Kidney epithelial cell (primary cell): ENCODE results near the gene MYOM1. TPM values are rescaled to one million over a fixed set of nuclear protein-coding genes. Genes with fewer than 3 reads are reported as not detected.

ENCODE experiments used
- DNase-seq: peaks from one replicate; pipeline ENCODE4 v3.0.0-alpha.2; 2010; ENCODE audit warnings: low read depth
- H3K27me3 ChIP-seq: 2 replicates; pipeline ENCODE4 v1.6.0; 2011; ENCODE audit warnings: low read length; ENCODE audit not compliant: control insufficient read depth, insufficient read depth
- H3K36me3 ChIP-seq: 2 replicates; pipeline ENCODE4 v1.5.1; 2011; ENCODE audit warnings: low read length; ENCODE audit not compliant: control insufficient read depth, insufficient read depth
- H3K4me3 ChIP-seq: 2 replicates; pipeline ENCODE4 v1.5.1; 2011; ENCODE audit warnings: low read depth, mild to moderate bottlenecking, control low read depth, low read length
- CTCF ChIP-seq: IDR thresholded peaks from 2 replicates; pipeline ENCODE4 v1.5.1; 2011; ENCODE audit warnings: mild to moderate bottlenecking, moderate library complexity, low read length, control low read depth, inconsistent platforms; ENCODE audit not compliant: insufficient read depth, poor library complexity, severe bottlenecking
- total RNA-seq: library from RNA; depleted of rRNA; stranded (reverse); fragments of >200 nt; gene quantifications from 2 replicates; pipeline ENCODE4 v1.2.3, GENCODE V29; 2015

Gene MYOM1
- total RNA-seq, 1 donor from 2014 or later = 0.04 TPM

DNA sequence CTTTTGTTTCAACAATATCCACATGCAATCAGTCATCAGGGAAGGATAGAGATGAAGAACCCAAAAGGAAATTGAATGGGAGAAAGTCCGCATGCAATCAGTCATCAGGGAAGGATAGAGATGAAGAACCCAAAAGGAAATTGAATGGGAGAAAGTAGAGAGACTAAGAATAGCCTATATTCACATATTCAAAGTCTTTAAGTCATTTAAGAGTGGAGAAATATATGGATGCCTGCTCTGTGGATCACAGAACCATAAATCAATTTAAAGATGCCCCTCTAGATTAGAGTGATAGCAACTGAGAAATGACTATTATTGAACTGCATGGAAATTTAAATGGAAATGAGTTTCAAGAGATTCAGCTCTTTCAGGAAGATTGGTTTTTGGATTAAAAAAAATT lies 116.8 kb downstream of the MYOM1 start:
- no peak for TF ChIP-seq CTCF
- no peak for DNase-seq
- H3K36me3 ChIP-seq = no peaks in the 10 kb centered on the region
- no peaks in the 10 kb centered on the region for H3K27me3 ChIP-seq
- H3K4me3 ChIP-seq = no peak overlapping the region

DNA sequence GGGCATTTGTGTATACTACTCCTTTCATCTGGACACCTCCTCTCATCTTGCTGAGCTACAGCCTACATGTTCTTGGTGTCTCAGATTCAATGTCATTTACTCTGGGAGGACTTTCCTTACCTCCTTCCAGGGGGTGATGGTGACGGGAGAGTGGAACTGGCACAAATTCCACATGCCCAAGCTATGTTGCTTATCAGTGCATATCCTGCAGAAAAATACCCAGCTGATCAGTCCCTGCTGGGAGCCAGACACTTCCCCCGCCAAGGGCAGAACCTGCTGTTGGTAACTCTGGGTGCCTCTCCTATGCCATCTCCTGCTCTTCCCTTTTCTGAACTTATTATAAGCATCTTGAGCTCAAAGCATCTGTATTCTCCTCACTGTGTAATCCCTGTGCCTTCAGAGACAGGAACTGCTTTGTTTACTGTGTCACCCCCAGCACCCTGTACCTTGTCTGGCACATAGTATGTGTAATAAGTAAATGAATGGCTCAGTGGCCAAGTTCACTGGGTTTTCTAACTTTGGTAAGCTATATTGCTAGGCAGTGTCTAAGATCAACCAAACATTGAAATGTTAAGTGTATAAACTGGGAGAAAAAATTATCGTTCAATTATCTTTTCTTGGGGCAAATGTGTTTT lies 119.2 kb downstream of the MYOM1 start:
- no peak for TF ChIP-seq CTCF
- H3K36me3 ChIP-seq = no peaks in the 10 kb centered on the region
- no peak for DNase-seq
- no peak overlapping the region for H3K4me3 ChIP-seq
- H3K27me3 ChIP-seq = no peaks in the 10 kb centered on the region

GRCh38 chr18:3099327-3099726 lies 120.4 kb downstream of the MYOM1 start:
- Histone ChIP-seq H3K36me3 (no peaks in the 10 kb centered on the region), H3K27me3 (no peaks in the 10 kb centered on the region), H3K4me3 (no peak overlapping the region)
- TF ChIP-seq CTCF = no peak
- DNase-seq = no peak

- no peak for TF ChIP-seq CTCF
- Histone ChIP-seq H3K27me3 (no peaks in the 10 kb centered on the region), H3K36me3 (no peaks in the 10 kb centered on the region), H3K4me3 (no peak overlapping the region)
- no peak for DNase-seq
Observed at GRCh38 chr18:3097082-3097481, 122.7 kb downstream of the MYOM1 start.

DNA sequence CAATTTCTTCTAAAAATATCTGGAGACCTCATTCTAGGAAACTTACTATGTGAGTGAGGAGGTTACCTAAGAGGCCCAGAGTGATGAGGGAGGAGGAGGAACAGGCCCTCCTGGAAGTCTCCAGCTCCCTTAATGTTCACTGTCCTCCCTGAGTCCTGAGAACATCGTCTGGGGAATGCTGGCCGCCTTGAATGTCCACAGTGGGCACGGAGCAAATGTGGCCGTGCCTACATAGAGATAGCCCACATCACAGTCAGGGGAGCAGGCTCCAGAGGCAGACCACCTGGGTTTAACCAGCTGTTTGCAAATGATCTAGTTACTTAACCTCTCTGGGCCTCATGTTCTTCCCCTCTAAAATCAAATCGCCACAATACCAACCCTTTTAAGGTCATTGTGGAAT lies 123.8 kb downstream of the MYOM1 start:
- Histone ChIP-seq H3K4me3 (no peak overlapping the region), H3K27me3 (no peaks in the 10 kb centered on the region), H3K36me3 (no peaks in the 10 kb centered on the region)
- TF ChIP-seq CTCF = no peak
- no peak for DNase-seq

DNA sequence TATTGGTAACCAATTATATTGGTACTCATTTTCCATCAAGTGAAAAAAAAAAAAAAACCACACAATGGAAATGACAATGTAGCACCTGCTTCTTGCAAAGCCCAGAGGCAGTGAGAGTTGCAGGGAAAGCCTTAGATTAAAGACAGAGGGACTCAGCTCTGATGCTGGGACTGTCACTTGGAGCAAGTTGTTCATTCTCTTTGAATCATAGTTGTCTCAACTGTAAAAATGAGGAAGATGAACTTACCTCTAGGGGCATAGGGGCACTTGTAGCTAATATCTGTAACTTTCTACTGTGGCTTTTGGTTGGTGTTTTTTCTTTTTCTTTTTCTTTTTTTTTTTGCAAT lies 125.5 kb downstream of the MYOM1 start:
- DNase-seq = no peak
- no peaks in the 10 kb centered on the region for H3K27me3 ChIP-seq
- TF ChIP-seq CTCF = no peak
- no peaks in the 10 kb centered on the region for H3K36me3 ChIP-seq
- H3K4me3 ChIP-seq = no peak overlapping the region
